Mucosa of descending colon (tissue), 3 donors: Measurements from ENCODE around the gene RCAN2. TPM values are rescaled to one million over a fixed set of nuclear protein-coding genes. Genes with fewer than 3 reads are reported as not detected.

Source experiments
- ATAC-seq: fragments of 200-7000 bp; cut with Tn5 transposase; one replicate; pipeline ENCODE4 v1.9.1; 2020; ENCODE audit warnings: mild to moderate bottlenecking, moderate library complexity
- DNase-seq, 3 donors: peaks; one replicate each; pipeline ENCODE4 v3.0.0-alpha.2; 2020
- H3K36me3 ChIP-seq: fragments of 200-600 bp; one replicate; pipeline ENCODE4 v1.8.0; 2021; ENCODE audit warnings: low read depth, mild to moderate bottlenecking
- H3K4me1 ChIP-seq: fragments of 200-600 bp; one replicate; pipeline ENCODE4 v1.8.0; 2021; ENCODE audit warnings: low read depth, mild to moderate bottlenecking
- H3K4me3 ChIP-seq: fragments of 200-600 bp; one replicate; pipeline ENCODE4 v1.8.0; 2021; ENCODE audit warnings: mild to moderate bottlenecking
- H3K9me3 ChIP-seq: fragments of 200-600 bp; one replicate; pipeline ENCODE4 v1.8.0; 2021; ENCODE audit warnings: mild to moderate bottlenecking
- CTCF ChIP-seq: fragments of 200-600 bp; IDR thresholded peaks from one replicate; pipeline ENCODE4 v1.8.0; 2022; ENCODE audit warnings: antibody characterized with exemption, mild to moderate bottlenecking
- intact Hi-C, 2 donors: fragments of 100-400 bp; cut with DNase I in 1 of 2; cut with micrococcal nuclease in 1 of 2; formaldehyde crosslinking; loops; one replicate each; pipeline versions ENCODE4 v1.11.0 to v1.11.1; 2022; cut with DNase I, micrococcal nuclease
- total RNA-seq, 3 donors: library from RNA; stranded (reverse); fragmentation: NEBNext Ultra II Directional in 2 of 3; extraction: Animal tissue kit (Norgen Biotek cat#: 25700) in 2 of 3; gene quantifications; one replicate each; pipeline versions ENCODE4 v1.2.1 to v1.2.4, GENCODE V29; 2021 to 2023
- donor health status: DM: no; HTN: no; CAD: no; lungs with moderate emphysema.
- donor health status: DM: no; HTN: no; CAD: no.
- donor health status: DM: no; HTN: yes; CAD: no.

The RCAN2 gene
- total RNA-seq, 3 donors from 2014 or later = 5.1 to 6.6 (median 6.1) TPM

DNA sequence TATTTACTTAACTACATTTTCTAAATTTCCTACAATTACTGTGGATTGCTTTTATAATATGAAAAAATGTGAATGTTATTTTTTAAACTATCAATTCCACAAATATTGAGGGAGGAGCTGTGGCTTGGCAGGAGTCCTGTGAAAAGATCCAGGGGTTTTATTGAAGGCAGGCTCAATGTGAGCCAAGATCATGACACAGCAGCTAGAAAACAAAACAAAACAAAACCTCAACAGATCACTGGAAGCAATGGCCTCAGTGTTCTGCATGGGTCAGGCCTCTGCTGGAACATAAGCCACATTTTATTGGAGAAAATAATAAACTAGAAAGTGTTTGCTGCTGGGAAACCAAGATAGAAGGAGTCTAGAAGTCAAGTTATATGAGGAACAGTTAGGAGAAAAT is 19.4 kb upstream of the RCAN2 start:
- Histone ChIP-seq H3K4me3 (no peak overlapping the region), H3K4me1 (no peaks in the 10 kb centered on the region), H3K36me3 (no peaks in the 10 kb centered on the region), H3K9me3 (no peaks in the 10 kb centered on the region)
- intact Hi-C loops = no loop called here
- ATAC-seq (peak; percentile 36), DNase-seq (peak in 1 of 3 donors; percentile 25)
- no peak for TF ChIP-seq CTCF

GRCh38 chr6:46509981-46510510 is 18.8 kb upstream of the RCAN2 start:
- DNase-seq (no peak), ATAC-seq (no peak)
- Histone ChIP-seq H3K4me1 (no peaks in the 10 kb centered on the region), H3K4me3 (no peak overlapping the region), H3K9me3 (no peaks in the 10 kb centered on the region), H3K36me3 (no peaks in the 10 kb centered on the region)
- no peak for TF ChIP-seq CTCF
- intact Hi-C loops = no loop called here

- H3K4me1 ChIP-seq = no peaks in the 10 kb centered on the region
- no peaks in the 10 kb centered on the region for H3K9me3 ChIP-seq
- DNase-seq = no peak
- H3K4me3 ChIP-seq = no peak overlapping the region
- TF ChIP-seq CTCF = no peak
- no peaks in the 10 kb centered on the region for H3K36me3 ChIP-seq
- intact Hi-C loops = no loop called here
- ATAC-seq = no peak
These were observed 17.8 kb upstream of the RCAN2 start for GRCh38 chr6:46509063-46509462.

GRCh38 chr6:46507426-46507825 is 16.2 kb upstream of the RCAN2 start:
- Histone ChIP-seq H3K36me3 (no peaks in the 10 kb centered on the region), H3K4me3 (no peak overlapping the region), H3K4me1 (no peaks in the 10 kb centered on the region), H3K9me3 (no peaks in the 10 kb centered on the region)
- DNase-seq (no peak), ATAC-seq (peak; percentile 77)
- TF ChIP-seq CTCF = no peak
- intact Hi-C loops = no loop called here

DNA sequence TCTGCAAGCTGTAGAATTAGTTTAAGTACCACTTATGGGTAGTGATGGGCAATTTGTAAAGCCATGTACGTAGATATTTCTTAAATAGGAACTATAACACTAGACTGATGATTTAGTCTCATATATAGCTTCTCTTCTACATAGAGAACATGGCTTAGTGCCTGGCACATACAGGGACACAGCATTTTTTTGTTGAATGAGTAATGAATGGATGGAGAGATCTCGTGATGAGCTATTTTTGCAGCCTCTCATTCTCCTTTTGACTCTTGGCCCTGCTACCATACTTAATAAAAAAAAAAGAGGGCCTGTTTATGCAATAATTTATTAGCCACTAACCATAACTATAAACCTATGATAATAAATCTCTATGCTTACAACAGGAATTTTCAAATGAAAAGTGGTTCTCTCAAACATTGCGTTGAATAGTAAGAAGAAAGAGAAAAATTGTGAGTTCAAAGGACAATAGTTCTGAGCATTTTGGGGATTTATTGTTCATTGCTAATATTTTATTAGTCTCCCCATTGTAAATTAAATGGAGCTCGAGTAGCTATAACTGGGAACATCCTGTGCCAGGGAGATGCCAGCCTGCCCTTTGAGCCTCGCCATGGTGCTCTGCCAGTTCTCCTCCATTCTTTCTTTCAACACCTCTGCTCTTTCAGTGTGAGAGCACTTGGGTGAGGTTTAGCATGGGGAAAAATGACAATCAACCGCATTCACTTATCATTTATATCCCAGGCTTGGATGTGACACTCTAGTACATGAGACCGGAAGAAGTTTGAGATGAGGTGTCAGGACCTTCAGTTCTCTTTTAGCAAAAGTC is 14.7 kb upstream of the RCAN2 start:
- no peaks in the 10 kb centered on the region for H3K9me3 ChIP-seq
- intact Hi-C loops = no loop called here
- TF ChIP-seq CTCF = no peak

More for the DNA sequence above, 14.7 kb upstream of the RCAN2 start:
- no peak for DNase-seq
- no peak for ATAC-seq
- no peaks in the 10 kb centered on the region for H3K36me3 ChIP-seq
- H3K4me1 ChIP-seq = no peaks in the 10 kb centered on the region
- H3K4me3 ChIP-seq = no peak overlapping the region
